ENCODE measurements around the gene GAB1. TPM values are rescaled to one million over a fixed set of nuclear protein-coding genes. Genes with fewer than 3 reads are reported as not detected.

Gene GAB1
- total and polyA plus RNA-seq, 4 donors, result 6.4 to 138 (median 22.6) TPM

GRCh38 chr4:143437937-143438336, 101.3 kb downstream of the GAB1 start:
- H3K36me3 ChIP-seq (ENCODE audit: control insufficient read depth in 4 of 4, insufficient read depth in 4 of 4, low read length in 4 of 4), result peaks cover 8 to 35% (median 29%) of the 10 kb centered on the region in 4 donors
- H3K27ac ChIP-seq (ENCODE audit: low read depth in 1 of 2, low read length in 1 of 2), result no peak overlapping the region
- H3K9me3 ChIP-seq (ENCODE audit: control insufficient read depth in 4 of 4, insufficient read depth in 3 of 4, low read length in 3 of 4), result no peaks in the 10 kb centered on the region
- 90 to 93% methylated on average over 5 of the region's 5 CpGs for WGBS, 2 donors
- peaks cover 0 to 11% (median 0%) of the 10 kb centered on the region in 5 donors for H3K4me1 ChIP-seq (ENCODE audit: control insufficient read depth in 5 of 5, insufficient read depth in 5 of 5, low read length in 5 of 5)
- DNase-seq, result no peak
- H3K4me3 ChIP-seq, result no peak overlapping the region
- no peaks in the 10 kb centered on the region for H3K27me3 ChIP-seq (ENCODE audit: control insufficient read depth in 3 of 3, insufficient read depth in 3 of 3, low read length in 2 of 3)
- H3K9ac ChIP-seq (ENCODE audit: insufficient read depth in 1 of 2, low read length in 2 of 2), result no peak overlapping the region
- TF ChIP-seq CTCF (IDR thresholded peaks at IDR 0.05; ENCODE audit: control extremely low read depth, extremely low read depth), result no peak
- no peak for ATAC-seq (ENCODE audit: insufficient read depth, low FRiP score)

DNA sequence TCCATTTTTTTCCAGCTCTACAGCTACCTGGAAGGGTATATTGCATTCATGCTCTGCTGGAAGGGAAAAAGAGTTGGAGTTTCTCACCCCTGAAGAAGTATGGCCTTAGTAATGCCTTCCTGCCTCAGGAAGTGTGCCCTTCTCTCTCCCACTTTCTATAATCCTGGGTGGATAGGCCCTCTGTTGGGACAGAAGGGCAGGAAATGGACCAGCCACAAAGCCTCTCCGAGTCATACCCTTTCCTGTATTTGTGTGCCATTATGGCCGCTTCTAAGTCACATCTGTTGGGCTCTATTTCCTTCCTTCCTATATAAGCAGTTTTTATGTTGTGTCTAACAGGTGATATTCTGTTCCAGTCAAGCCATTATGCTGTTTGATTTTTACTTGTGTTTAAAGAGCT, 102.0 kb downstream of the GAB1 start:
- H3K36me3 ChIP-seq (ENCODE audit: control insufficient read depth in 4 of 4, insufficient read depth in 4 of 4, low read length in 4 of 4), result peaks cover 8 to 29% (median 24%) of the 10 kb centered on the region in 4 donors

GRCh38 chr4:143441109-143441508, 104.4 kb downstream of the GAB1 start:
- no peak for TF ChIP-seq CTCF (IDR thresholded peaks at IDR 0.05; ENCODE audit: control extremely low read depth, extremely low read depth)
- Histone ChIP-seq H3K27me3 (ENCODE audit: control insufficient read depth in 3 of 3, insufficient read depth in 3 of 3, low read length in 2 of 3) (no peaks in the 10 kb centered on the region), H3K9ac (ENCODE audit: insufficient read depth in 1 of 2, low read length in 2 of 2) (no peak overlapping the region), H3K9me3 (ENCODE audit: control insufficient read depth in 4 of 4, insufficient read depth in 3 of 4, low read length in 3 of 4) (no peaks in the 10 kb centered on the region), H3K36me3 (ENCODE audit: control insufficient read depth in 4 of 4, insufficient read depth in 4 of 4, low read length in 4 of 4) (peaks cover 6 to 31% (median 23%) of the 10 kb centered on the region in 4 donors), H3K27ac (ENCODE audit: low read depth in 1 of 2, low read length in 1 of 2) (no peak overlapping the region), H3K4me3 (no peak overlapping the region), H3K4me1 (ENCODE audit: control insufficient read depth in 5 of 5, insufficient read depth in 5 of 5, low read length in 5 of 5) (peaks cover 0 to 11% (median 0%) of the 10 kb centered on the region in 5 donors)
- DNase-seq (no peak), ATAC-seq (ENCODE audit: insufficient read depth, low FRiP score) (no peak)

More for the DNA sequence above, 102.0 kb downstream of the GAB1 start:
- H3K27me3 ChIP-seq (ENCODE audit: control insufficient read depth in 3 of 3, insufficient read depth in 3 of 3, low read length in 2 of 3), result no peaks in the 10 kb centered on the region
- H3K9ac ChIP-seq (ENCODE audit: insufficient read depth in 1 of 2, low read length in 2 of 2), result no peak overlapping the region
- ATAC-seq (ENCODE audit: insufficient read depth, low FRiP score) (no peak), DNase-seq (no peak)
- no peaks in the 10 kb centered on the region for H3K9me3 ChIP-seq (ENCODE audit: control insufficient read depth in 4 of 4, insufficient read depth in 3 of 4, low read length in 3 of 4)
- TF ChIP-seq CTCF (IDR thresholded peaks at IDR 0.05; ENCODE audit: control extremely low read depth, extremely low read depth), result no peak
- no peak overlapping the region for H3K4me3 ChIP-seq
- peaks cover 0 to 11% (median 0%) of the 10 kb centered on the region in 5 donors for H3K4me1 ChIP-seq (ENCODE audit: control insufficient read depth in 5 of 5, insufficient read depth in 5 of 5, low read length in 5 of 5)
- no peak overlapping the region for H3K27ac ChIP-seq (ENCODE audit: low read depth in 1 of 2, low read length in 1 of 2)
- 23 to 61% methylated on average over 2 of the region's 2 CpGs for WGBS, 2 donors

GRCh38 chr4:143441678-143442077, 105.0 kb downstream of the GAB1 start:
- DNase-seq, result no peak
- WGBS, 2 donors, result 67 to 84% methylated on average over 4 of the region's 4 CpGs

More at GRCh38 chr4:143441678-143442077, 105.0 kb downstream of the GAB1 start:
- TF ChIP-seq CTCF (IDR thresholded peaks at IDR 0.05; ENCODE audit: control extremely low read depth, extremely low read depth), result no peak
- no peak overlapping the region for H3K9ac ChIP-seq (ENCODE audit: insufficient read depth in 1 of 2, low read length in 2 of 2)
- peaks cover 6 to 29% (median 23%) of the 10 kb centered on the region in 4 donors for H3K36me3 ChIP-seq (ENCODE audit: control insufficient read depth in 4 of 4, insufficient read depth in 4 of 4, low read length in 4 of 4)
- no peak overlapping the region for H3K27ac ChIP-seq (ENCODE audit: low read depth in 1 of 2, low read length in 1 of 2)
- H3K27me3 ChIP-seq (ENCODE audit: control insufficient read depth in 3 of 3, insufficient read depth in 3 of 3, low read length in 2 of 3), result no peaks in the 10 kb centered on the region
- peaks cover 0 to 11% (median 0%) of the 10 kb centered on the region in 5 donors for H3K4me1 ChIP-seq (ENCODE audit: control insufficient read depth in 5 of 5, insufficient read depth in 5 of 5, low read length in 5 of 5)
- no peaks in the 10 kb centered on the region for H3K9me3 ChIP-seq (ENCODE audit: control insufficient read depth in 4 of 4, insufficient read depth in 3 of 4, low read length in 3 of 4)
- H3K4me3 ChIP-seq, result no peak overlapping the region
- ATAC-seq (ENCODE audit: insufficient read depth, low FRiP score), result no peak

Measured in lung (tissue), 12 donors.